Fibroblast of the conjunctiva (primary cell): ENCODE results near the gene SLC9A2.

Source experiments
- DNase-seq: peaks from one replicate; pipeline ENCODE4 v3.0.0-alpha.2; 2010; ENCODE audit warnings: low read depth

Gene SLC9A2

DNA sequence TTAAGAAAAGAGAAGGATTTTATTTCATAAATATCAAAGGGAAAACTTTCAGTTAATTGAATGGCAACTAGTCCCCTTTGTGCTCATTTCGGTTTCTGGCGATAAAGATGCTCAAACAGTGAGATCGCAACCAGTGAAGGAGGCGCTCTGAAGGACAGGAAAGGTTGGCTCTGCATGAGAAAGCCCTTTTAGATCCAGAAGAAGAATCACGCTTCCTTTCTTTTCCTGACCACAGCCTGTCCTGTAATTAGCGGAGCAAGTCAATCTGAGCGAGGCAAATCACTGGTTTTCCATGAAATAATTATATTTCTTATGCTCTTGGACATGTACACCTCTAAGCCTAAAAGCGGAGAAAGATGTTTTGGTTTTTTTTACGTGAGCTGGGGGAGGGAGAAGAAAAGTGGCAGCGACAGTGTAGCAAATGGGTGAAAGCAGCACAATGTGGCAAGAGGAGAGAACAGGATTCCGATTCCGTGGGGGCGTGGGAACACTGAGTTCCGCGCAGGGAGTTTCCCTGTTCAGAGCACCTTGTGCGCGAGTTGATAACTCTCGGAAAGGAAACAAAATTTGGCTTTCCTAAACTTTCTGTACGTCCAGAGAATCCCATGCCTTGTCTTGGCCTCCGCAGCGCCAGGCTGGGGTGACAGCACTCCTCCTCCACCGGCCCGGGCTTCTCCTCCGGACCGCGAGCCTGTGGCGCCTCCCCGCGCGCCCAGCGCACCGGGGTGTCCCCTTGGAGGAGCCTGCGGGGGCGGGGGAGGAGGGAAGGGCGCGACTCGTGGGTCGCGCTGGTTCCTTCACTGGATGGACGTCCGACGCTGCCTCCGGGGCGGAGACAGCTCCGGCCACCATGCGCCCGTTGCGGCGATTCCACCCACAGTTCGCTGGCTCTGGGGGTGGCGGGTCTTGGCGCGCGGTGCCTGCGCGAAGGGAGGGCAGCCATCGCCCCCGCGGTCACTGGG lies 620 bp upstream of the SLC9A2 start:
- DNase-seq, result no peak

DNA sequence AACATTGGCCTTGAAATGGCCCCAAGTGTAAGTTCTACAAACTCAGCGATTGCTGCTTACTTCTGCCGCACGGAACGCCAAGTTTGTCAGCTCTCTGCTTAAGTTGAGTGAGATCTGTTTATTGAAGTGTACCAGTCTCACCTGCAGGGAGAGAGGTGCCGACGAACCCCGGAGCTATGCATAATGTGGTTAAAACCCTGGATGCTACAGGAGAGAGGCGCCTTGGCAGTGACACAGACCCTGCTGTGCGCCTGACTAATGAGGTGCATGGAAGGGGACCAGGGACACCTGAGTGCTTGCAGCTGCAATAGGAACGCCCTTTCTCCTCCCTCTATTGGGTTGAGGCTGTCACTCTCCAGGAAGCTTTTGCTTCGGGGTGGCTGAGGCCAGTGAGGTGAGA lies 979 bp downstream of the SLC9A2 start:
- no peak for DNase-seq

DNA sequence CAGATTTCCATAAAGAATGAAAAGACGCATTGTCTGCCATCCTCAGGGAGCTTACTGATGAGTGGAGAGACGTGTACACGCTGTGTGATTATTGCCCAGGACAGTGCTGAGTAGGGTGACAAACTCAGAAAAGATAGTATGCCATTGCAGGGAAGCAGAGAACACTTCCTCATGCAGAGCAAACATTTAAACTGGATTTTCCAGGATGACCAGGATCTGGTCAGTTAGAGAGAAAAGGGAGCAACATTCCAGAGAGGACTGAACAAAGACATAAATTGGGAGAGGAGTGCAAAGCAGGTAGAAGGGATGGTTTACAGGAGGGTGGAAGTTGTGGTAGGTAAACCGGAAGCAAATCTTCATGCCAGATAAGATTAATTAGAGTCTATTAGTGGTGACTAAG lies 2.3 kb downstream of the SLC9A2 start:
- no peak for DNase-seq

GRCh38 chr2:102622646-102623045 lies 3.3 kb downstream of the SLC9A2 start:
- DNase-seq, result no peak

DNA sequence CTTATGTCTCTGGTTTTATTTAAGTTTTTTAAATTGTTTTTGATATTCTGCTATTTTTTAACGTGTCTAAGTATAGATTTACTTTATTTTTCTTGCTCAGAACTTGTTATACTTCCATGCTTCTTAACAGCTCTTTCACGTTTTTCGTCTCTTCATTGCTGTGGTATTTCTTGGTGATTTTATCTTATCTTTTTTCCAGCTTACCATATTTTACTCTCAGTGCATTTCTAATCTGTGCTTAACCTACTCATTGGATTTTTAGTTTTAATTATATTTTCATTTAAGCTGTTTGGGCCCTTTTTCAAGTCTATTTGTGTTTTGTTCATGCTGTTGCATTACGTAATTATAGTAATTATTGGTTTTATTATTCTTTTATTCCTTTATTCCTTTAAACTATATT lies 11.1 kb downstream of the SLC9A2 start:
- no peak for DNase-seq

- no peak for DNase-seq
Measured at GRCh38 chr2:102632380-102633175, 13.2 kb downstream of the SLC9A2 start.

DNA sequence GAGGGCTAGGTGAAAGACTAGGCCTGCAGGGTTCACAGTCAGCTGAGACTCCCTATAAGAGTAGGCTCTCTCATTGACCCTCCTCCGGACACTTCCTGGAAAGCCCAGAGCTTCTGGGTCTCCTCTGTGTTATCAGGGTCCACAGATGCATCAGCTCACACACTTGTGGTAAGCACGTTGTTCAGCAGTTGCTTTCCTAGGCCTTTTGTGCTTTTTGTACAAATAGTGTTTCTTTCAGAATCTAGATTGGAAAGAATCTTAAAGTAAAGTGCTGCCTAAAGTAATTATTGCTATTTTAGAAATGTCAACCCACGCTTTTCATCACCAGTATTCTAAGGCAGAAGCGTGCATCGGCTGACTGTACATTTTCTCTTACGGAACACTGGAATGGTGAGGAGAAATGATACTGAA lies 15.5 kb downstream of the SLC9A2 start:
- DNase-seq, result no peak

DNA sequence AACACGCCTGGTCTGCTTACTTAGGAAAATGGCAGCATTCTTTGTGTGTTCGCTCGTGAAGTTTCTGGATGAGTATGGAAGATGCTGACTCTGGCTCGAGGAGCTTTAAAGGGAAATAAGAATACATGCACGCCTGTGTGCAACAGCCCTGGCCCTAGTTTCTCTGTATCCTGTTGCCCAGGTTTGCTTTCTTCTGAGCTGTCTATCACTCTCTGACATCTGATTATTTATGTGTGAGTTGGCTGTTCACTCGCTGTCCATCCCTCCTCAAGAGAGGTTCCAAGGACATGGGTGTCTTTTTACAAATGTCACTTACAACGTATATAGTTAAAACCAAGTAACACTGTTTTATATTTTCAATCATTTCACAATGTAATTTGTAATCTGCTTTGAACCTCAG lies 16.0 kb downstream of the SLC9A2 start:
- no peak for DNase-seq

DNA sequence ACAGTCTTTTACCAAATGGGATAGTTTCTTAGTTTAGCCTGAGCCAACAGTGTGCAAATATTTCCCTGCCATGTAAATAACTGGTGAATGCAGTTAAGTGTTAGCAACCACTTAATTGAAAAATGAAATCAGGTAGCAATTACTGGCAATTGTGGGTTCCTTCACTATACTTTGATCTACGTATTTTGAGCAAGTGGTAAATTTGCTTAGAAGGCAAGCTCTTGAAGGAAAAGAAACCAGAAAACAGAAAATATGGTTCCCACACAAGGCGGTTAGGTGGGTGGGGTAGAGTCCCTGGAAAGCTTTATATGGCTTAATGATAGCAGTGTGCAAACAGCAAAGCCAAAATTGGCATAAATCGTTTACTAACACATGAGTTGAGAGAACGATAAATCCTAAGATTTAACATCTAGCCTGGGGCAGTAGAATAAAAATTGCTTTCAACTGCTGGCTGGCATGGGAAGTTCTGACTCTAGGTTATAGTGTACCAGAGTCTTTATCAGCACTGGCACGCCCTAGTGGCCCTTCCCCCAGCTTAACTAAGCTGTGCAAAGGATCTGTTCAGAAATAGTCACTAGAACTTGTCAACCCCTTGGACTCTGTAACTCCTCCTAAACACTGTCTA lies 17.0 kb downstream of the SLC9A2 start:
- DNase-seq, result no peak

- no peak for DNase-seq
Measured at GRCh38 chr2:102637358-102637757, 18.0 kb downstream of the SLC9A2 start.

DNA sequence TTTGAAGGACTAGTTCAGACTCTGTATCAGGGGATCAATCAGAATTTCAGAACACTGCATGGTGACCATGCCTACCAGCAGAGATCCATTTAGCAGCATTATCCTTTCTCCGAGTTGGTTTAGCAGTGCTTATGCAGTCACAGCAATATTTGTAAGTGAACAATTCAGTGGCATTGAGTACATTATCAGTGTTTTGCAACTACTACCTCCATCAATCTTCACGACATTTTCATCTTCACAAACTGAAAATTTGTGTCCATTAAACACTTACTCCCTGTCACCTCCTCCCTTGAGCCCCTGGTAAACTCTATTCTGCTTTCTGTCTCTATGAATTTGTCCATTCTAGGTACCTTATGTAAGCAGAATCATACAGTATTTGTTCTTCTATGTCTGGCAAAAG lies 20.1 kb downstream of the SLC9A2 start:
- no peak for DNase-seq

GRCh38 chr2:102652126-102652525 lies 32.8 kb downstream of the SLC9A2 start:
- no peak for DNase-seq

- no peak for DNase-seq
Measured at GRCh38 chr2:102657770-102658169, 38.4 kb downstream of the SLC9A2 start.

- DNase-seq, result no peak
Measured at GRCh38 chr2:102660070-102660469, 40.7 kb downstream of the SLC9A2 start.

GRCh38 chr2:102660574-102660973 lies 41.2 kb downstream of the SLC9A2 start:
- no peak for DNase-seq

- DNase-seq, result no peak
Measured at GRCh38 chr2:102661846-102662245, 42.5 kb downstream of the SLC9A2 start.

DNA sequence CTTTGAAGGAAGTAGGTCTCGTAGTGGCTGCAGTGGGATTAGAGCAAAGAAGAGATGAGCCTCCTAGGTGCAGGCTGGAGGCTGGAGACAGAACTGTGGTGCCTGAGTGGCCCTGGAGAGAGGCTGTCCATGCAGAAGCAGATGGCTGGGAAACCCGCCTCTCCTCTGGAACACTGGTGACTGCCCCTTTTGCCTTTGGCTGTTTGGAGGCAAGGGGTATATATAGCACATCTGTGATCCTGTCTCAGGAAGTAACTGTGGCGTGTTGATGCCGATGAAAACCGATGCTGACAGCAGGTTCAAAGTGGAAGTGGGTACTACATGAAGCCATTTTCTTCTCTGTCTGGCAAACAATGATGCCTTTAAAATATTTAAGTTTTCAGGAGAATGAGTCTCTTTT lies 43.5 kb downstream of the SLC9A2 start:
- DNase-seq, result no peak

- no peak for DNase-seq
Measured at GRCh38 chr2:102663381-102663780, 44.0 kb downstream of the SLC9A2 start.

GRCh38 chr2:102664471-102664909 lies 45.1 kb downstream of the SLC9A2 start:
- no peak for DNase-seq

DNA sequence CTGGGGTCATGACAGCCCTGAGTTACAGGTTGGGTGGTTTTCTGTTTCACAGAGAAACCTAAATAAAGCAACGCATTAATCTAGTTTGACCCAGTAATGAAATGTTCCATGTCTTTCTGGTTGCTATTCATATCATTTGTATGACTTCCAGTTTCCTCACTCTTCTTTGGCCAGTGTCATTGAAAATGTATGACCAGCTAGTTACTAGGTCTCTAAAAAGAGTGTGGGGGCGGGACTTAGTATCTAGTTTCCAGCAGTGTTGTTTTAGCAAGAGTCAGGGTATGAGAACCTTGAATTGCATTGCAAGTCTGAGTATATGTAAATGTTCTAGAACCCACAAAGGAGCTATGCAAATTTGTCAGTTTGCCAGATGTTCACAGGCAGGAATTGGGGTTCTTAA lies 47.7 kb downstream of the SLC9A2 start:
- DNase-seq, result no peak

GRCh38 chr2:102668171-102668570 lies 48.8 kb downstream of the SLC9A2 start:
- DNase-seq, result no peak

- DNase-seq, result no peak
Measured at GRCh38 chr2:102669401-102669800, 50.0 kb downstream of the SLC9A2 start.
